ENCODE measurements around the gene NCKAP5.
"Not testable (repeated sequence)": the region's sequence is repeated elsewhere in the genome, so short reads cannot be mapped to it uniquely, and the experiment has no call there.

The NCKAP5 gene

DNA sequence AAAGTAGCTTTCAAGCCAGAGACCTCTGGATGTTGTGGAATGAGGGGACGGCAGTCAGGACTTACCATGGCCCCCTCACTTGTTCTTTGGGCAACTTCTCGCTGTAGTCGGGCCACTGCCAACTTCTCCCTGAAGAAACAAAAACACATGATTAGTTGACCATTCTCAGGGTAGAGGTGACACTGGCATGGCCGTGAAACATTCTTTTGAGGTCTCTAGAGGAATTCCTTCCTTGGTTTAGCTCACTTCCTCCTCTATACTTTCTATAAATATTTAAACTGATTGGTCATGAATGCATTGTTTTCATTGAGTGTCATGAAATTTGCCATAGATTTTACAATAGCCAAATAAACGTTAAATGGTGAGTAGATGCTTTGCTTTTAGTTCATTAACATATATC, 354.6 kb downstream of the NCKAP5 start:
- H3K9me3 ChIP-seq (ENCODE audit: insufficient read depth, low read depth, low read length): no peaks in the 10 kb centered on the region
- H3K36me3 ChIP-seq (ENCODE audit: control insufficient read depth in 1 of 2, insufficient read depth in 2 of 2, low read length in 2 of 2): no peaks in the 10 kb centered on the region
- no peak overlapping the region for H4K12ac ChIP-seq (ENCODE audit: low read depth, low read length)
- H3K4me2 ChIP-seq (ENCODE audit: low read length): no peak overlapping the region
- H3K79me2 ChIP-seq (ENCODE audit: control insufficient read depth, insufficient read depth, low read length, poor library complexity): no peaks in the 10 kb centered on the region
- no peak overlapping the region for H3K14ac ChIP-seq (ENCODE audit: low read length)
- H4K91ac ChIP-seq (ENCODE audit: low read depth, low read length): no peak overlapping the region
- no peak overlapping the region for H2AFZ ChIP-seq (ENCODE audit: insufficient read depth, low read length, poor library complexity)
- no CpG with 5 or more reads among the region's 5 CpGs for WGBS (ENCODE audit: extremely low coverage, insufficient coverage, insufficient read length)
- H3K27ac ChIP-seq (ENCODE audit: low read depth, low read length): no peak overlapping the region
- H3K79me1 ChIP-seq (ENCODE audit: low read length): no peaks in the 10 kb centered on the region
- H4K8ac ChIP-seq (ENCODE audit: low read depth, low read length): no peak overlapping the region
- H3K4me3 ChIP-seq (ENCODE audit: low read depth, low read length): no peak overlapping the region
- no peak overlapping the region for H2BK12ac ChIP-seq (ENCODE audit: low read length)
- H2BK5ac ChIP-seq (ENCODE audit: low read depth, low read length, poor library complexity): no peak overlapping the region
- no peak overlapping the region for H2BK120ac ChIP-seq (ENCODE audit: insufficient read depth, low read length, poor library complexity)
- no peak overlapping the region for H3K23ac ChIP-seq (ENCODE audit: low read length)
- H2AK5ac ChIP-seq (ENCODE audit: low read length): no peak overlapping the region
- no peak for DNase-seq
- no peaks in the 10 kb centered on the region for H3K27me3 ChIP-seq (ENCODE audit: insufficient read depth, low read length)
- no peaks in the 10 kb centered on the region for H3K4me1 ChIP-seq (ENCODE audit: control insufficient read depth in 1 of 2, insufficient read depth in 2 of 2, low read length in 2 of 2)
- no peak overlapping the region for H3K18ac ChIP-seq (ENCODE audit: low read length)
- H3K9ac ChIP-seq (ENCODE audit: low read length): no peak overlapping the region
- no peak overlapping the region for H3K4ac ChIP-seq (ENCODE audit: low read depth, low read length)

DNA sequence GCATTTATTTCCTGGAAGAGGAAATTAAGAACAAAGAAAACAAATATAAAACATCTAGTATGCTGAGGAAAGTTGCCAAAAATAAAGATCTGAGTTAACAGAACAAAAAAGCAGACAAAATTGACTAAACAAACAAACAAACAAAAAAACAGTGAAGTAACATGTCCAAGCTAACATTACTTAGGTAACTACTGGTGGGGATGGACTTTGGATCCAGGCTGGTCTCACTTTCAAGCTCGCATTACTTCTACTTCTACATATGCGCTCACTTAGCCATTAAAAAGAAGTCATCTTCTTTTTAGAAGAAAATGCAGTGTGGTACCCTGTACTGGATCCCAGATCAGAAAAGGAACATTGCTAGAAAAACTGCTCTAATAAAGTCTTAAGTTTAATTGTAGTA, 358.9 kb downstream of the NCKAP5 start:
- Histone ChIP-seq H2BK12ac (ENCODE audit: low read length) (no peak overlapping the region), H3K14ac (ENCODE audit: low read length) (no peak overlapping the region), H2BK120ac (ENCODE audit: insufficient read depth, low read length, poor library complexity) (no peak overlapping the region), H3K4me3 (ENCODE audit: low read depth, low read length) (no peak overlapping the region), H3K4ac (ENCODE audit: low read depth, low read length) (no peak overlapping the region), H4K91ac (ENCODE audit: low read depth, low read length) (no peak overlapping the region), H3K27me3 (ENCODE audit: insufficient read depth, low read length) (no peaks in the 10 kb centered on the region), H3K23ac (ENCODE audit: low read length) (no peak overlapping the region), H3K4me1 (ENCODE audit: control insufficient read depth in 1 of 2, insufficient read depth in 2 of 2, low read length in 2 of 2) (no peaks in the 10 kb centered on the region), H3K79me2 (ENCODE audit: control insufficient read depth, insufficient read depth, low read length, poor library complexity) (no peaks in the 10 kb centered on the region), H2AK5ac (ENCODE audit: low read length) (no peak overlapping the region), H3K9ac (ENCODE audit: low read length) (no peak overlapping the region), H3K18ac (ENCODE audit: low read length) (no peak overlapping the region), H2AFZ (ENCODE audit: insufficient read depth, low read length, poor library complexity) (no peak overlapping the region), H2BK5ac (ENCODE audit: low read depth, low read length, poor library complexity) (no peak overlapping the region), H3K36me3 (ENCODE audit: control insufficient read depth in 1 of 2, insufficient read depth in 2 of 2, low read length in 2 of 2) (no peaks in the 10 kb centered on the region), H4K12ac (ENCODE audit: low read depth, low read length) (no peak overlapping the region), H3K79me1 (ENCODE audit: low read length) (no peaks in the 10 kb centered on the region), H4K8ac (ENCODE audit: low read depth, low read length) (no peak overlapping the region), H3K27ac (ENCODE audit: low read depth, low read length) (no peak overlapping the region), H3K4me2 (ENCODE audit: low read length) (no peak overlapping the region), H3K9me3 (ENCODE audit: insufficient read depth, low read depth, low read length) (no peaks in the 10 kb centered on the region)
- no peak for DNase-seq
- WGBS (ENCODE audit: extremely low coverage, insufficient coverage, insufficient read length): no CpG with 5 or more reads among the region's 2 CpGs

DNA sequence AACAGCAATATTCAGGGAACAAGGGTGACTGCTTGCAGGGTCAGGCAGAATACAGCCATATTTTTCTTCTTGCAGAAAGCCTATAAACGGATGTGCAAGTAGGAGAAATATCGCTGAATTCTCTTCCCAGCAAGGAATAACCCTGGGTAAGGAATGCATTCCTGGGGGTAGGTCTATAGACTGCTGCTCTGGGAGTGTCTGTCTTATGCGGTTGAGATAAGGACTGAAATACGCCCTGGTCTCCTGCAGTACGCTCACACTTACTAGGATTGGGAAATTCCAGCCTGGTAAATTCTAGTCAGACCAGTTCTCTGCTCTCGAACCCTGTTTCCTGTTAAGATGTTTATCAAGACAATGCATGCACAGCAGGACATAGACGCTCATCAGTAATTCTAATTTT, 361.6 kb downstream of the NCKAP5 start:
- not testable (repeated sequence) for H3K4me1 ChIP-seq (ENCODE audit: control insufficient read depth in 1 of 2, insufficient read depth in 2 of 2, low read length in 2 of 2); H3K79me1 ChIP-seq (ENCODE audit: low read length); H3K27ac ChIP-seq (ENCODE audit: low read depth, low read length); H4K12ac ChIP-seq (ENCODE audit: low read depth, low read length); H3K18ac ChIP-seq (ENCODE audit: low read length); H2AK5ac ChIP-seq (ENCODE audit: low read length); H2BK12ac ChIP-seq (ENCODE audit: low read length); H2BK5ac ChIP-seq (ENCODE audit: low read depth, low read length, poor library complexity); H3K4me3 ChIP-seq (ENCODE audit: low read depth, low read length); H3K23ac ChIP-seq (ENCODE audit: low read length); H3K9ac ChIP-seq (ENCODE audit: low read length); H4K8ac ChIP-seq (ENCODE audit: low read depth, low read length); H2AFZ ChIP-seq (ENCODE audit: insufficient read depth, low read length, poor library complexity); H2BK120ac ChIP-seq (ENCODE audit: insufficient read depth, low read length, poor library complexity); H3K9me3 ChIP-seq (ENCODE audit: insufficient read depth, low read depth, low read length); H4K91ac ChIP-seq (ENCODE audit: low read depth, low read length); H3K4ac ChIP-seq (ENCODE audit: low read depth, low read length); DNase-seq; H3K4me2 ChIP-seq (ENCODE audit: low read length); H3K79me2 ChIP-seq (ENCODE audit: control insufficient read depth, insufficient read depth, low read length, poor library complexity); H3K27me3 ChIP-seq (ENCODE audit: insufficient read depth, low read length); H3K14ac ChIP-seq (ENCODE audit: low read length); H3K36me3 ChIP-seq (ENCODE audit: control insufficient read depth in 1 of 2, insufficient read depth in 2 of 2, low read length in 2 of 2)
- WGBS (ENCODE audit: extremely low coverage, insufficient coverage, insufficient read length): no CpG with 5 or more reads among the region's 7 CpGs

DNA sequence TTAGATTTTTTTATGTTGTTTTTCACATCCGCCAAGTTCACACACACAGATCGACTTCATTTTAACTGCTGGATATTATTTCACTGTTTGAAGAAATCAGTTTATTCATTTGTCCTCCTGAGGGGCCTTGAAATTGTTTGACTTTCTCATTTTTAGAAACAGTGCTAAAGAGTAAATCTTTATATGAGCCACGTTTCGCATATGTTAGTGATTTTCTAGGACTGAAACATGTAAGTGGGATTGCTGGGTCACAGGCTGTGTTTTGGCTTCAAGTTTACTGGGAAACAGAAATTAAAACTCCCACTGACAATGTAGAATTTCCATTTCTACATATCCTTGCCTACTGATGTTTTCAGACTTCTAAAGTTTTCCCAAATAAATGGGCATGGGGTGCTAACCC, 363.8 kb downstream of the NCKAP5 start:
- H4K12ac ChIP-seq (ENCODE audit: low read depth, low read length): no peak overlapping the region
- no peak overlapping the region for H2BK12ac ChIP-seq (ENCODE audit: low read length)
- WGBS (ENCODE audit: extremely low coverage, insufficient coverage, insufficient read length): no CpG with 5 or more reads among the region's 4 CpGs
- no peak overlapping the region for H3K4me2 ChIP-seq (ENCODE audit: low read length)
- no peak overlapping the region for H4K8ac ChIP-seq (ENCODE audit: low read depth, low read length)
- no peaks in the 10 kb centered on the region for H3K79me2 ChIP-seq (ENCODE audit: control insufficient read depth, insufficient read depth, low read length, poor library complexity)
- no peak overlapping the region for H3K4ac ChIP-seq (ENCODE audit: low read depth, low read length)
- no peak overlapping the region for H2BK120ac ChIP-seq (ENCODE audit: insufficient read depth, low read length, poor library complexity)
- H3K27ac ChIP-seq (ENCODE audit: low read depth, low read length): no peak overlapping the region
- no peak overlapping the region for H3K14ac ChIP-seq (ENCODE audit: low read length)
- no peak overlapping the region for H3K23ac ChIP-seq (ENCODE audit: low read length)
- H3K36me3 ChIP-seq (ENCODE audit: control insufficient read depth in 1 of 2, insufficient read depth in 2 of 2, low read length in 2 of 2): no peaks in the 10 kb centered on the region
- no peaks in the 10 kb centered on the region for H3K79me1 ChIP-seq (ENCODE audit: low read length)
- no peaks in the 10 kb centered on the region for H3K27me3 ChIP-seq (ENCODE audit: insufficient read depth, low read length)
- H4K91ac ChIP-seq (ENCODE audit: low read depth, low read length): no peak overlapping the region
- H2BK5ac ChIP-seq (ENCODE audit: low read depth, low read length, poor library complexity): no peak overlapping the region
- no peak overlapping the region for H3K9ac ChIP-seq (ENCODE audit: low read length)
- H3K4me3 ChIP-seq (ENCODE audit: low read depth, low read length): no peak overlapping the region
- no peak overlapping the region for H2AK5ac ChIP-seq (ENCODE audit: low read length)
- DNase-seq: no peak
- H3K18ac ChIP-seq (ENCODE audit: low read length): no peak overlapping the region
- H3K9me3 ChIP-seq (ENCODE audit: insufficient read depth, low read depth, low read length): no peaks in the 10 kb centered on the region
- H3K4me1 ChIP-seq (ENCODE audit: control insufficient read depth in 1 of 2, insufficient read depth in 2 of 2, low read length in 2 of 2): no peaks in the 10 kb centered on the region
- no peak overlapping the region for H2AFZ ChIP-seq (ENCODE audit: insufficient read depth, low read length, poor library complexity)
